ENCODE measurements around the gene NUTF2. TPM values are rescaled to one million over a fixed set of nuclear protein-coding genes. Genes with fewer than 3 reads are reported as not detected.

NUTF2 gene
- total and polyA plus RNA-seq, 2 of the 4 experiments (the other 2 are of a cell fraction), result 42.7 to 361 TPM

GRCh38 chr16:67885545-67885944 lies 38.8 kb downstream of the NUTF2 start:
- no peak overlapping the region for H3K9ac ChIP-seq (ENCODE audit: low read depth, low read length)
- no peak overlapping the region for H4K91ac ChIP-seq (ENCODE audit: insufficient read depth, low read depth, low read length)
- no peak overlapping the region for H2BK120ac ChIP-seq (ENCODE audit: low read depth, low read length)
- H4K8ac ChIP-seq (ENCODE audit: low read depth in 2 of 2, low read length in 2 of 2), result no peak overlapping the region
- no peak overlapping the region for H2BK15ac ChIP-seq (ENCODE audit: low read depth, low read length)
- peaks cover 4% of the 10 kb centered on the region; the same call in 1 of the 2 replicates for H3K4me1 ChIP-seq (ENCODE audit: control insufficient read depth, insufficient read depth, low read length)
- ATAC-seq (ENCODE audit: low read depth), result no peak
- H2AFZ ChIP-seq (replicated peaks; ENCODE audit: low read length, poor library complexity), result no peak overlapping the region
- no peak overlapping the region for H2BK5ac ChIP-seq (ENCODE audit: low read depth, low read length, poor library complexity, severe bottlenecking)
- ChIA-PET CTCF (interaction anchor here (1.3 kb wide), 1 partner anchor 69 kb away, joined by 3 read pairs; no protein-coding TSS in a partner anchor), POLR2A (ENCODE audit: unreplicated experiment) (no interaction called here)
- H3K36me3 ChIP-seq (ENCODE audit: control insufficient read depth, insufficient read depth, low read length), result peaks cover 38% of the 10 kb centered on the region
- no peak overlapping the region for H3K14ac ChIP-seq (replicated peaks; ENCODE audit: low read depth, low read length)
- in situ Hi-C loops (cut with MboI; ENCODE audit: low sequenced_read_pairs) (no loop called here), intact Hi-C loops (cut with micrococcal nuclease) (no loop called here), dilution Hi-C loops (cut with HindIII; ENCODE audit: low sequenced_read_pairs, unreplicated experiment) (no loop called here)
- BruUV-seq (replicated peaks), result no TSS peak
- H2AK5ac ChIP-seq (ENCODE audit: low read depth, low read length), result no peak overlapping the region
- H3K56ac ChIP-seq (ENCODE audit: extremely low read depth, insufficient read depth, low read length), result no peak overlapping the region
- peaks cover 32% of the 10 kb centered on the region for H4K20me1 ChIP-seq (ENCODE audit: insufficient read depth, low read length)
- no peak overlapping the region for H2AK9ac ChIP-seq (replicated peaks; ENCODE audit: low read depth, low read length, poor library complexity)
- peaks cover 0 to 5% of the 10 kb centered on the region in 2 experiments; a peak in 2 of 4 replicates for H3K79me1 ChIP-seq (ENCODE audit: low read depth in 1 of 2, low read length in 2 of 2)
- 80% methylated on average over 2 of the region's 12 CpGs; no CpG with 5 or more reads in 1 of the 2 experiments for WGBS, 2 experiments (ENCODE audit: extremely low coverage in 2 of 2, insufficient read length in 1 of 2)
- H3K4me2 ChIP-seq (ENCODE audit: low read depth, low read length), result no peak overlapping the region
- DNase-seq, result no peak
- H3K27me3 ChIP-seq (ENCODE audit: control insufficient read depth, insufficient read depth, low read length), result no peaks in the 10 kb centered on the region
- H3K27ac ChIP-seq (ENCODE audit: insufficient read depth, low read length), result no peak overlapping the region
- H3K23ac ChIP-seq (ENCODE audit: low read depth, low read length), result no peak overlapping the region
- no peak overlapping the region for H4K5ac ChIP-seq (ENCODE audit: low read depth, low read length)
- no peak overlapping the region for H3K4me3 ChIP-seq (ENCODE audit: insufficient read depth, low read depth, low read length)
- no peak overlapping the region for H2BK20ac ChIP-seq (ENCODE audit: low read depth, low read length)
- no peak overlapping the region for H3K18ac ChIP-seq (ENCODE audit: low read depth, low read length)
- 0 out of 2 replicates have a peak, but pooled peaks have one; percentile 8 for TF ChIP-seq NFE2L2 (IDR thresholded peaks at IDR 0.05; ENCODE audit: low read depth, low read length)
- TF ChIP-seq MAZ (IDR thresholded peaks at IDR 0.05; ENCODE audit: borderline replicate concordance, low read depth, low read length), result no peak
- no peak for TF ChIP-seq SMC3 (IDR thresholded peaks at IDR 0.05; ENCODE audit: low read depth, low read length)
- no peak for TF ChIP-seq FOS (IDR thresholded peaks at IDR 0.05; ENCODE audit: low read depth, low read length)
- TF ChIP-seq, protein P1, sequence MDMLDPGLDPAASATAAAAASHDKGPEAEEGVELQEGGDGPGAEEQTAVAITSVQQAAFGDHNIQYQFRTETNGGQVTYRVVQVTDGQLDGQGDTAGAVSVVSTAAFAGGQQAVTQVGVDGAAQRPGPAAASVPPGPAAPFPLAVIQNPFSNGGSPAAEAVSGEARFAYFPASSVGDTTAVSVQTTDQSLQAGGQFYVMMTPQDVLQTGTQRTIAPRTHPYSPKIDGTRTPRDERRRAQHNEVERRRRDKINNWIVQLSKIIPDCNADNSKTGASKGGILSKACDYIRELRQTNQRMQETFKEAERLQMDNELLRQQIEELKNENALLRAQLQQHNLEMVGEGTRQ (IDR thresholded peaks at IDR 0.05; ENCODE audit: low read depth, low read length), result no peak
- no peak for TF ChIP-seq CTCF (conservative IDR thresholded peaks at IDR 0.05; ENCODE audit: low read depth, low read length)
- H3K9me1 ChIP-seq (ENCODE audit: insufficient read depth, low read length), result no peaks in the 10 kb centered on the region
- H3K4ac ChIP-seq (ENCODE audit: low read depth, low read length), result no peak overlapping the region
- no peaks in the 10 kb centered on the region for H3K9me3 ChIP-seq (ENCODE audit: control insufficient read depth, insufficient read depth, low read length)
